OCI-LY7 (cell line): ENCODE measurements around the gene CIAO3.

Source experiments
- CTCF ChIP-seq: fragments of 200-600 bp; sonication (generic); conservative IDR thresholded peaks from 2 replicates; pipeline ENCODE4 v1.5.1; 2014; ENCODE audit warnings: mild to moderate bottlenecking, antibody characterized with exemption, low read length, moderate library complexity, mixed read lengths
- EZH2phosphoT487 ChIP-seq: fragments of 200-600 bp; sonication (generic); IDR thresholded peaks from 2 replicates; pipeline ENCODE4 v1.6.1; 2018; ENCODE audit warnings: low read depth, borderline replicate concordance, mild to moderate bottlenecking, mixed run types, antibody characterized with exemption, low read length, moderate library complexity, mixed read lengths

GRCh38 chr16:681746-682427 is 58.9 kb downstream of the CIAO3 start:
- TF ChIP-seq CTCF, result no peak
- TF ChIP-seq EZH2phosphoT487, result no peak
